ENCODE data around the gene CNNM1.

Gene CNNM1

DNA sequence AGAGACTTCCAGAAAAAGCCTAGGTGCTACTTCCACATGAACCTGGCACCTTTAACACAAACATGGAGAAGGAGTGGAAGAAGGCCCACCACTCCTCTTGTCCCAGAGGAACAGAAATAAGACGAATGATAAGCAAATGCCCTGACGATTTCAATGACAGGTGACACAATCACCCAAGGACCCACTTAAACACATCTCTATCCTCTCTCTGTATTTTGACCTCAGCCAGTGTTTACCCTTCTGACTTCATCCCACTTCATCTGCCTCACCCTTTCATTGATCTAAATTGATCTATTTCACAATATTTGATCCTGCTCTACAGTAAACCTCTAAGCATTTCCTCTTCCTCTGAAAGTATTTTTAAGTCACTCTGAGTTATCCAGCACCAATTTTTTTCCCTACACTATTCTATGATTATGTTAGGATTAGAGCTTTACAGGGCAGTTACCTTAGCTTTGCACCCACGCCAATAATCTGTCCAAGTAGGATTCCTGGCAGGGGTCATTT lies 92.1 kb downstream of the CNNM1 start:
- no peak for DNase-seq (ENCODE audit: low read depth)

- DNase-seq (ENCODE audit: low read depth), result no peak
Measured at GRCh38 chr10:99422529-99423096, 93.5 kb downstream of the CNNM1 start.

DNA sequence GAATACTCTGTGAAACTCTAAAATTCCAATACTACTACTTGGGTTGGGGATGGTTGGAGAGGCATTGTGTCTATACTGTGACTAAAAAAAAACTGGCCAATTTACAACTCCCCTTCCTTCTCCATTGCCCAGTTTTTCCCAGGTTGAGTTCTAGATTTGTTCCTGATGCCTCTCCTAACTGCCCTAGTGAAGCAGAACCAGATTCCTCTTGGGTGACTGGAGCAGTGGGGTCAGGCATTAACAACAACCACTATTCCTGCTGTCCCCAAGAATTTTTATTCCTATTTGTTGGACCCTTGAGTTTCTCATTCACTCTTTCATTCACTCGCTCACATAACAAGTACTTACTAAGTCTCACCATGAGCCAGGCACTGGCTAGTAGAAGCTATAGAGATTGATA lies 95.5 kb downstream of the CNNM1 start:
- DNase-seq (ENCODE audit: low read depth), result no peak

GRCh38 chr10:99425204-99425603 lies 96.0 kb downstream of the CNNM1 start:
- no peak for DNase-seq (ENCODE audit: low read depth)

DNA sequence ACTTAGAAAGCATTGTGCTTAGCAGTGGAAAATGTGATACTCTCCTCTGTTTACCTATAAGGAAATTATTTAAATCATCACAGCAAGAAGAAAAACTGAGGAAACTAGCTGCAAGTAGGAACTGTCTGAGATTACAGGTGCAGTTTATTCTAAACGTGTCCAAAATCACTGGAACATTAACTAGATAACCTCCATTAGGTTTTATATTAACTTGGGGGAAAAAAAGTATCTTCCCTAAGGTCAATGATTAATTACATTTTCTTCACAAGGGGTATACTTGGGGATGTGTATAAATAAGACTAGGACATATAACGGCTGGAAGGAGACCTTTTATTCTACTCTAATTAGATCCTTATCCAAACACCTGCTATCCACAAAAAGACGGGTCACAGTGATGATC lies 97.5 kb downstream of the CNNM1 start:
- no peak for DNase-seq (ENCODE audit: low read depth)

GRCh38 chr10:99427566-99428190 lies 98.5 kb downstream of the CNNM1 start:
- DNase-seq (ENCODE audit: low read depth), result no peak

GRCh38 chr10:99429517-99430095 lies 100.5 kb downstream of the CNNM1 start:
- DNase-seq (ENCODE audit: low read depth), result no peak

- DNase-seq (ENCODE audit: low read depth), result peak; percentile 0
Measured at GRCh38 chr10:99430116-99430450, 100.9 kb downstream of the CNNM1 start.

GRCh38 chr10:99430451-99431189 lies 101.5 kb downstream of the CNNM1 start, which contains the start of gene GOT1:
GOT1 (minus strand) TSS chr10:99430624; CDS start chr10:99430565, 59 bp downstream.
- DNase-seq (ENCODE audit: low read depth), result peak; percentile 81

GRCh38 chr10:99431190-99431760 lies 102.1 kb downstream of the CNNM1 start:
- no peak for DNase-seq (ENCODE audit: low read depth)

DNA sequence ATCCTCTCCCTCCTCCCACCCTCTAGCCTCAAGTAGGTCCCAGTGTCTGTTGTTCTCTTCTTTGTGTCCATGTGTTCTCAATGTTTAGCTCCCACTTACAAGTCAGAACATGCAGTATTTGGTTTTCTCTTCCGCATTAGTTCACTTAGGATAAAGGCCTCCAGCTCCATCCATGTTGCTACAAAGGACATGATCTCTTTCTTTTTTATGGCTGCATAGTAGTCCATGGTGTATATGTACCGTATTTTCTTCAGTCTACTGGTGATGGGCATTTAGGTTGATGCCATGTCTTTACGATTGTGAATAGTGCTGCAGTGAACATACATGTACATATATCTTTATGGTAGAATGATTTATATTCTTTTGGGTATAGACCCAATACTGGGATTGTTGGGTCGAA lies 102.9 kb downstream of the CNNM1 start:
- DNase-seq (ENCODE audit: low read depth), result no peak

DNA sequence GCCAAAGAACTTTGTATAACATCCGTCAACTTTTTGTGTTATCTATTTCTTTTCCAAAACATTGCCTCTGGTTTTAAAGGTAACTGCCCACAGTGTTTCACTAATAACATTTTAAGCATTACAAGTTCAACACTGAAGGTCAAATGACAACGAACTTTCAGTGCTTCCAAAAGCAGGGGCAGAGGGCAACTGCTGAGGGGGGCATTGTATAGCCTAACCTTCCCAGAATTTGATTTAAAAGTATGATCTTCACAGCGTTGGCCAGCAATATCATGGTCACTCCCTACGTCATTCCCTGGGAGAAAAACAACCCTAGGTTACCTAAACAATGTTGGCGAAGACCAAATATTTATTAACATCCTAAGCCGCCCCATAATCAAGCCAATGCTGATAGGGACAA lies 103.7 kb downstream of the CNNM1 start:
- DNase-seq (ENCODE audit: low read depth), result no peak

DNA sequence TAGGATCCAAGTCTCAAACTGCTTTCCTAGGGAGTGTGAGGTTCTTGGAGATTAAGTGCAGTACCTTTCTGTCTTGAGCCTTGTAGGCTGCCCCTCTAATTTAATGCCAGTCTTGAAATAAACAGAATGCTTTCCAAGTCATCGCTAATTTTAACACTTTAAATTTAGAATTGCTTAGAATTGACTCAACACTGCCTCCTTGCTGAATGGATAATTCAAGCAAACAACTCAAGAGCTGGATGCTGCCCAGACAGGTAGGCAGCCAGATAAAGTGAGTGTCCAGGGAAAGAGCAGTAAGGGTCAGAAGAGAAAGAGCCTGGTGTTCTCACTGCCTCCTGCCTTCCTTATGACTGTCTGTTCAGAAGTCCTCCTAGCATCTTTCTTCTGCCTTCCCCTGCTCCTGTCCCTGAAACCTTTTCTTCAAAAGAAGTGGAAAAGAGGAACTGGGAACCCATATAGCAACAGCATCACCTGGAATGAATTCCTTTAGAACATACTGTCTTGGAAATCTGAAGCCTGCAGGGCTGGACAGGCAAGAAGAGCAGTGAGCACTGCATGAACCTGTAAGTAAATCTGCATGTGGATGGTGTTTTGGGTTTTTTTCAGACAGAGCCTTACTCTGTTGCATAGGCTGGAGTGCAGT lies 104.3 kb downstream of the CNNM1 start:
- DNase-seq (ENCODE audit: low read depth), result no peak

DNA sequence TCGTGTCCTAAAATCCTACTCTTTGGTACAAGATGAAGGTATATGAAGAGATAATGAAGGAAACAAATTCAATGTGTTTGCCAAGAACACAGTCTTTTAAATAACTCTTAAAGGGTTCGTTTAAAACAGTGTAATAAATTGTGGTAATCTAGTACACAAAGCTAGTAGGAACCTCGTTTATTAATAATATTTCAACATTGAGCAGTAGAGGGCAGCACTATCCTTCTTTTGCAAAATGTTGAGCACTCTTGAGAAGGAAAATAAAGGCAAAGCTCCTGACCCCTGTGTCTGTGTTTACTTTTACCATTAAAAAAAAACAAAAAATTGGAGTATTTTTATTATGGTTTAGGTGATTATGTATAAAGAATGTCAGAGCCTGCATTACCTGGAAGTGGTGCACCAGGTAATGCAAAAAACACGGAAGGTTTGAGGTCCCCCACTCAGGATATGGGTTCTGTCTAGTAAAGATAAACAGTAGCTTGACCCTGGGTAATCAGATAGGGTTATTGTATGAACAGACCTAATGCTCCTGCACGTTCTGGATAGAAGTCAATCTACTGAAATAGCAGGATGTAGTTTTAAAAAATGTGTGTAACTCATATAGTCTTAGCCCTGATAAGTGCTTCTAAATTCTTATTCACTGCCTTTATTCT lies 107.0 kb downstream of the CNNM1 start:
- DNase-seq (ENCODE audit: low read depth), result no peak

DNA sequence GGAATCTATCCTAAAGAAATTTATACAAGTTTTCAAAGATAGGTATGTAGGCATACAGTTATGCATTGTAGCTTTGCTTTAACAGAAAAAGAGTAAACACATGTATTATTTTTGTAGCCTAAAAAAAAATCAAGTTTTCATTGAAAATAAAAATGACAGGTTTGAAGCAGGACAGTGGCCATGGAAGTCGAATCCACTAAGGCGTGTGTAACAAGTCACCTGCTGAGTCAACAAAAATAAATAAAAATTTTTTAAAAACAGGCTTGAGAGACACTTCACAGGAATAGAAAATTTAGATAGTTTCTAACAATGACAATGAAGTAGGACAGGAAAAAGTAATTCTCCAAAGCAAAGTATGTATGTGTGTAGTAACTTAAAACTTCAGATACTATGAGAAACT lies 109.7 kb downstream of the CNNM1 start:
- no peak for DNase-seq (ENCODE audit: low read depth)

- DNase-seq (ENCODE audit: low read depth), result no peak
Measured at GRCh38 chr10:99442394-99442793, 113.2 kb downstream of the CNNM1 start.

GRCh38 chr10:99443500-99443899 lies 114.3 kb downstream of the CNNM1 start:
- no peak for DNase-seq (ENCODE audit: low read depth)
